SJCRH30 (cell line): ENCODE measurements around the gene RIIAD1. TPM values are rescaled to one million over a fixed set of nuclear protein-coding genes. Genes with fewer than 3 reads are reported as not detected.
A peak's percentile ranks its signal among the peaks of the same experiment; 100 is the strongest.
"Not testable (repeated sequence)": the region's sequence is repeated elsewhere in the genome, so short reads cannot be mapped to it uniquely, and the experiment has no call there.

Source experiments
- DNase-seq, 2 experiments: peaks; one replicate each; pipeline ENCODE4 v3.0.0-alpha.2; 2015 to 2020
- H3K27ac ChIP-seq: fragments of 250-450 bp; sonication (Bioruptor Pico); 2 replicates; pipeline ENCODE4 v1.5.1; 2020; ENCODE audit warnings: mild to moderate bottlenecking, moderate library complexity
- H3K27me3 ChIP-seq: fragments of 250-450 bp; sonication (Bioruptor Pico); 2 replicates; pipeline ENCODE4 v1.5.1; 2020; ENCODE audit warnings: mild to moderate bottlenecking, moderate library complexity
- H3K36me3 ChIP-seq: fragments of 250-450 bp; sonication (Bioruptor Pico); 2 replicates; pipeline ENCODE4 v1.5.1; 2020; ENCODE audit warnings: mild to moderate bottlenecking, moderate library complexity
- H3K4me1 ChIP-seq: fragments of 250-450 bp; sonication (Bioruptor Pico); 2 replicates; pipeline ENCODE4 v1.5.1; 2020; ENCODE audit warnings: mild to moderate bottlenecking, moderate library complexity
- H3K4me3 ChIP-seq: fragments of 250-450 bp; sonication (Bioruptor Pico); 2 replicates; pipeline ENCODE4 v1.5.1; 2020; ENCODE audit warnings: mild to moderate bottlenecking, moderate library complexity
- H3K9me3 ChIP-seq: fragments of 250-450 bp; sonication (Bioruptor Pico); replicated peaks from 2 replicates; pipeline ENCODE4 v1.5.1; 2020; ENCODE audit warnings: mild to moderate bottlenecking, moderate library complexity
- total RNA-seq: library from RNA; depleted of rRNA; stranded (reverse); fragments of >200 nt; shearing (Covaris generic); gene quantifications from 2 replicates; pipeline ENCODE4 v1.2.3, GENCODE V29; 2014; rRNA removed

Gene RIIAD1, protein sequence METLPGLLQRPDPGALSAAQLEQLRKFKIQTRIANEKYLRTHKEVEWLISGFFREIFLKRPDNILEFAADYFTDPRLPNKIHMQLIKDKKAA
- not detected in 2 replicates for total RNA-seq

DNA sequence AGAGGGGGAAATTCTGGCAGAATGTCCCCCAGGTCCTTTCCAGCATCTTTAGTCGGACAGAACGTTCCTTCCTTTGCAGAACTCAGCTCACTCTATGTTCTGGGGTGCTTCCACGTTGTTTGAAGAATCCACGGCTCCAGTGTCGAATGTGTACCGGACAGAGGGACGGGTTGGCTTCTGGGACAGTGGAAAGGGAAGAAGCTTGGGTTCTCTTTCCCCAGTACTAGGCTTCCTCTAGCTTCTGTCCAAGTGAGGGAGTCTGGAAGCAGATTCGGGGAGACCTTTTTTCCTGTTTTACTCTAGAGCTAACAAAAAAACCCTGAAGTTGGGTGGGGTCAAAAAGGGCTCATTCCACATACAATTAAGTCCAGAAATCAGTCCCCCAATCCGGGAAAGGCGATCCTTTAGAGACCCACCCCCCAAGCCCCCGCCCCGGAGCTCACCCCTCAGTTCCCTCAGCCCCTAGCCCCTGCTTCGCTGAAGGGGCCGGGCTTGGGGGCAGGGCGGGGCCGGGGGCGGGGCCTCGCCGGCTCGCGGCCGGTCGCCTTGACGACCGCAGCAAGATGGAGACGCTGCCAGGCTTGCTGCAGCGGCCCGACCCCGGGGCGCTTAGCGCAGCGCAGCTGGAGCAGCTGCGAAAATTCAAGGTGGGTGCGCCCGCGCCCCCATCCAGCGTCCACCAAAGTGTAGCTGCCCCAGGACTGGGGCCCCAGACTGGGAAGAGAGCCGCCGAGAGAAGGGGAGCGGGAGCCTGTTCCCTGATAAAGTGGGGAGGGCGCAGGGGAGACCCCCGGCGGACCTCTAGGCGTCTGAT is at the start of gene RIIAD1:
Gene RIIAD1 (plus strand): TSS at position 549 of the 814 bp plus-strand sequence. CDS start 15 bp downstream, at position 564.
- Histone ChIP-seq H3K27me3 (no peaks in the 10 kb centered on the region), H3K9me3 (no peaks in the 10 kb centered on the region), H3K36me3 (no peaks in the 10 kb centered on the region), H3K4me1 (no peaks in the 10 kb centered on the region), H3K27ac (no peak within 1 kb of the TSS), H3K4me3 (peak within 1 kb of the TSS; percentile 49)
- peak; percentile 35 to 58 for DNase-seq

DNA sequence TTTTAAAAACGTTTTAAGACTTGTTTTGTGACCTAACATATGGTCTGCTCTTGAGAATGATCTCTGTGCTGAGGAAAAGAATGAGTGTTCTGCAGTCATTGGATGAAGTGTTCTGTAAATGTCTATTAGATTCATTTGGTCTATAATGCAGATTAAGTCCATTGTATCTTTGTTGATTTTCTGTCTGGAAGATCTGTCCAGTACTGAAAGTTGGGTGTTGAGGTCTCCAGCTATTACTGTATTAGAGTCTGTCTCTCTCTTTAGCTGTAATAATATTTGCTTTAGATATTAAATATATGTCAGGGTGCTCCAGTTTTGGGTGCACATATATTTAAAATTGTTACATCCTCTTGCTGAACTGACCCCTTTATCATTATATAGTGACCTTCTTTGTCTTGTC is 47.9 kb upstream of the RIIAD1 start:
- Histone ChIP-seq H3K4me3 (no peak overlapping the region), H3K4me1 (no peaks in the 10 kb centered on the region), H3K9me3 (no peaks in the 10 kb centered on the region), H3K36me3 (peaks cover 7% of the 10 kb centered on the region; the same call in 1 of the 2 replicates), H3K27ac (no peak overlapping the region), H3K27me3 (no peaks in the 10 kb centered on the region)
- DNase-seq = no peak

DNA sequence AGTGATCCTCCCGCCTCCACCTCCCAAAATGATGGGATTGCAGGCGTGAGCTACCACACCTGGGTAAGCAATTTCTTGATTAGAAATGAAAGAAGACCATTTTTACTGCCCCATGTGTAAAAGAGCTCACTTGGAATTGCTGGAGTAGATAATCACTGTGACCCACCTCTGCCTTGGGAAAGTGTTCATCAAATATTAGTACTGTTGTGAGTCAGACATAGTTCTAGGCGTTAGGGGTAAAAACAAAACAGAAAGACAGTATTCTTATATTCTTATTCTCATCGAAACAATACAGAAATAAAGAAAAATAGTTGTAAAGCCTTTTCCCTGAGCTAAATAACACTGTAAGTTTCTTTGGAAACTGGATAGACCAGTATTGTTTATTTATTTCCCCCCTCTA is 40.9 kb upstream of the RIIAD1 start:
- H3K36me3 ChIP-seq = peaks cover 7% of the 10 kb centered on the region
- DNase-seq = no peak
- H3K27ac ChIP-seq = peak overlapping the region; percentile 23; the same call in 1 of the 2 replicates
- H3K4me1 ChIP-seq = peaks cover 5% of the 10 kb centered on the region
- no peaks in the 10 kb centered on the region for H3K9me3 ChIP-seq
- H3K27me3 ChIP-seq = no peaks in the 10 kb centered on the region
- no peak overlapping the region for H3K4me3 ChIP-seq

DNA sequence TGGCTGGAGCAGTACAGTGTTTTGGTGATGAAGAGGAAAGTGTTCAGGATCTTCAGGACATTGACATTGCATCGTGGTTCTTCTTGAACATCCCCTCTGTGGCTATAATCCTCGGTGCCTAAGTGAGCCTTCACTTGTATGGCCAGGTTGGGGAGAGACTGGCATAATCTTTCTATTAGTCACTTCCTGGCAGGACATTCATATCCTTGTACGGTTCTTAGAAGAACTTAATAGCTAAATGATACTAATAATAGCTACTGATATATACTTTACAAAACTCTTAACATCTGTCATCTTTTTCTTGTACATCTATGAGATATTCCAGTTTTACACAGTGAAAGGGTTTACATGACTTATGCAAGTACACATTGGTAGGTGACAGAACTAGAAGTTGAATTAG is 40.5 kb upstream of the RIIAD1 start:
- DNase-seq = peak in 1 of 2 experiments; percentile 21
- Histone ChIP-seq H3K27ac (peak overlapping the region; percentile 23; the same call in 1 of the 2 replicates), H3K9me3 (no peaks in the 10 kb centered on the region), H3K36me3 (peaks cover 7% of the 10 kb centered on the region), H3K27me3 (no peaks in the 10 kb centered on the region), H3K4me1 (peaks cover 5% of the 10 kb centered on the region), H3K4me3 (no peak overlapping the region)

DNA sequence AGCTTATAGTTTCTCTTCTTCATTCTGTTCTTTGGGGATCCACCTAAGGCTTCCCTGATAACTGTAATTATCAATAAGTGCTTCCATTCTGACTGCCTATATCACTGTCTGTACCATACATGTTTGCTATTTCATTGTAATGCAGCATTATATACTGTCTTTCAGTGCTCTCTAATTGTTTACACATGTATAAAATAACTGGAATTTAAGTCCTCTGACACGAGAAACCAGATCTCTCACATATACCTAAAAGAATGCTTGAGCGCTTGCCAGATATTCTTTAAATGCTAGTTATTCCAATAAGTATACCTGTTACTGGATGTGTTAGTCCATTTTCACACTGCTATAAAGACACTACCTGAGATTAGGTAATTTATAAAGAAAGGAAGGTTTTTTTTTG is 39.4 kb upstream of the RIIAD1 start:
- Histone ChIP-seq H3K27ac (no peak overlapping the region), H3K27me3 (no peaks in the 10 kb centered on the region), H3K4me1 (peaks cover 5% of the 10 kb centered on the region), H3K4me3 (no peak overlapping the region), H3K9me3 (no peaks in the 10 kb centered on the region), H3K36me3 (peaks cover 7% of the 10 kb centered on the region)
- DNase-seq = no peak

DNA sequence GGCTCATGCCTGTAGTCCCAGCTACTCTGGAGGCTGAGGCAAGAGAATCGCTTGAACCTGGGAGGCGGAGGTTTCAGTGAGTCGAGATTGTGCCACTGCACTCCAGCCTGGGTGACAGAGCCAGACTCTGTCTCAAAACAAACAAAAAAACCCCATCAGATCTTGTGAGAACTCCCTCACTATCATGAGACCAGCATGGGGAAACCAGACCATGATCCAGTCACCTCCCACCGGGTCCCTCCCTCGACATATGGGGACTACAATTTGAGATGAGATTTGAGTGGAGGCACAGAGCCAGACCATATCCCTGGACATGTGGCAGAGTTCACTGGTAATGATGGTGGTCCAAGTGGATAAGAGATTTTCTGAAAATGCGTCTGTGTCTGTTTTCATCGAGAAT is 38.4 kb upstream of the RIIAD1 start:
- not testable (repeated sequence) for H3K4me3 ChIP-seq, H3K9me3 ChIP-seq, H3K4me1 ChIP-seq, H3K27ac ChIP-seq, H3K27me3 ChIP-seq, DNase-seq, H3K36me3 ChIP-seq

DNA sequence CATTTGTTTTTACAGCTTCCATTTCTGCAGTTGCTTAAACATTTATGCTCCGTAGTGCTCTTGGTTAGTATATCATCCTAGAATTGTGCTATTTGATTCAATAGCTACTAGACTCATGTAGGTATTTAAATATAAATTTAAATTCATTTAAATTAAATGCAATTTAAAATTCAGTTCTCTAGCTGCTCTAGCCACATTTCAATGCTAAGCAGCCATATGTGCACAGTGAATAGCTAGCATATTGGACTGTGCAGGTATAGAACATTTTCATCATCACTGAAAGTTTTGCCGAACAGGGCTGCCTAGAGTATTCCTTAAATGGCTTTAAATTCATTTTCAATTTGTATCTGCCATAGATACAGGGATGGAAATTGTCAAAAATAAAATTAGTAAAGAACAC is 37.2 kb upstream of the RIIAD1 start:
- H3K4me1 ChIP-seq = peaks cover 5% of the 10 kb centered on the region
- no peak overlapping the region for H3K27ac ChIP-seq
- H3K9me3 ChIP-seq = no peaks in the 10 kb centered on the region
- H3K27me3 ChIP-seq = no peaks in the 10 kb centered on the region
- DNase-seq = no peak
- H3K4me3 ChIP-seq = no peak overlapping the region
- H3K36me3 ChIP-seq = peaks cover 7% of the 10 kb centered on the region

DNA sequence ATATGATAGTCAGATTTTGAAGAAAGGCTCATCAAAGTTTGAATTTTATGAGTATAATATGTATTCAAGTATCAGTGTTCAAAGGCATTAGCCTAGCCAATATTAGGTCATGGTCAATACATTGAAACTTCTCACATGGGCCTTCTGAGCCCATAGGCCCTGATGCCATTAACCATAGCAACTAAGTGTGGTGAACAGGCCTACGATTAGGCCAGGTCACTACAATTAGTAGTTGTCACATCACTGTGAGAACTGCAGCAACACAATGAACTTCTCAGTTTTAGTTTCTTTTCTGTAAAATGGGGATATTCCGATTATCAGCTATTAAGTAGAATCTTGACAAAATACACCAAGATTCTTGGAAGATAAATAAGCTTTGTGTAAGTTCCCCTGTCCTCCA is 34.8 kb upstream of the RIIAD1 start:
- Histone ChIP-seq H3K4me3 (no peak overlapping the region), H3K36me3 (peaks cover 5% of the 10 kb centered on the region), H3K27ac (no peak overlapping the region), H3K4me1 (no peaks in the 10 kb centered on the region), H3K27me3 (no peaks in the 10 kb centered on the region), H3K9me3 (no peaks in the 10 kb centered on the region)
- no peak for DNase-seq

DNA sequence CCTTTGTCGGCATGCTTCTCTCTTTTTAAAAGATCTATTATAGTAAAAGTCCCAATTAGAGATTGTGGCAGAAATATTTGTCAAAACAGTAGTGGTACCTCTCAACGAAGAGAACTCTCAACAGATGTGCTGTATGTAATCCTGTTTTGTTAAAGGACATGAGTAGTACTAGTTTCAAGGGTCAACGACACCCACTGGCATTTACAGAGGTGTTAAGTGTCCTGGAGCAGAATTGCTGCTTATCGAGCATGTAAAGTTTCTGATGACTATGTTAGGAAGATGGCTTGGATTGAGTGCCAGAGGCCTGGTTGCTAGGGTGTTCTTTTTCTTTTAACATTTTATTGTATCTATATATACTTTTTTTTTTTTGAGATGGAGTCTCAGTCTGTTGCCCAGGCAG is 31.8 kb upstream of the RIIAD1 start:
- Histone ChIP-seq H3K27ac (no peak overlapping the region), H3K9me3 (no peaks in the 10 kb centered on the region), H3K36me3 (peaks cover 3% of the 10 kb centered on the region; the same call in 1 of the 2 replicates), H3K4me1 (no peaks in the 10 kb centered on the region), H3K4me3 (no peak overlapping the region), H3K27me3 (no peaks in the 10 kb centered on the region)
- no peak for DNase-seq

DNA sequence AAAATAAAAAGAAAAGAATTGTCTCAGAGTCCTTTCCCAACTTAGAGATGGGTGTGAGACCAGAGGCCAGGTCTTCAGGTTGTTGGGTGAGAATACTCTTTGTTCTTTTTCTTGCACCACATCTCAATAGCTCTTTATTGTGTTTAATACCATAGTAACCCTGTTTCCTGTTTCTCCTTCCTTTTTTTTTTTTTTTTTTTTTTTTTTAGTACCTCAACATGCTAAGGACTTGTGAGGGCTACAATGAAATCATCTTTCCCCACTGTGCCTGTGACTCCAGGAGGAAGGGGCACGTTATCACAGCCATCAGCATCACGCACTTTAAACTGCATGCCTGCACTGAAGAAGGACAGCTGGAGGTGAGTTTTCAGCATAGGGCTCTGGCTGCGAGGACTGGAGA is 29.1 kb upstream of the RIIAD1 start:
- H3K4me3 ChIP-seq = no peak overlapping the region
- no peak for DNase-seq
- no peaks in the 10 kb centered on the region for H3K9me3 ChIP-seq

DNA sequence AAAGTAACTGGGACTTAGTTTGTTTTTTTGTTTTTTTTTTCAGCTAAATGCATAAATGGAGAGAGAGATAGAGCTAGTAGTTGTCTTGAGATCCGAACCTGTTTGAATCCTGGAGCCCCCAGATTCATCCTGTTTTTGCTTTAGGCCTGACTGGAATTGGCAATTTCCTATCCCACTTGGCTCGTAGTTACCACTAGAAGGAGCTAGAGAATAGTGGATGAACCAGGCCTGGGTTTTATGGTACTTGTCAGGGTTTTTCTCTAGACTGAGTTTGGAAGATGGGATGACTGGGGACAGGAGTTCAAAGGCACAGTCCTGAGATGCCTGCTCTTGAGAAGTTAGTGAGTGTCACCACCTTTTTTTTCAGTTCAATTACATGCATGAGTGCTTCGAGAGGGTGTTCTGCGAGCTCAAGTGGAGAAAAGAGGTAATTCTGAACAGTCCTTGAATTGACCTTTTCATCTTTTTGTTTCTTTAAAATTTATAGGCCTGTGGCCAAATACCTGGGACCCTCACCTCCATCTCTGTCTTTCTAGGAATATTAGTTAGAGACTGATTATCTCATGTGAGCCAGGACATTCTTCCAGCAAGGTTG is 28.2 kb upstream of the RIIAD1 start:
- no peaks in the 10 kb centered on the region for H3K27me3 ChIP-seq
- peak in 1 of 2 experiments; percentile 46 for DNase-seq
- no peaks in the 10 kb centered on the region for H3K9me3 ChIP-seq
- H3K4me1 ChIP-seq = no peaks in the 10 kb centered on the region
- peaks cover 3% of the 10 kb centered on the region; the same call in 1 of the 2 replicates for H3K36me3 ChIP-seq
- no peak overlapping the region for H3K4me3 ChIP-seq
- no peak overlapping the region for H3K27ac ChIP-seq

More for the DNA sequence above, 29.1 kb upstream of the RIIAD1 start:
- Histone ChIP-seq H3K27ac (no peak overlapping the region), H3K36me3 (peaks cover 3% of the 10 kb centered on the region; the same call in 1 of the 2 replicates), H3K27me3 (no peaks in the 10 kb centered on the region), H3K4me1 (no peaks in the 10 kb centered on the region)

DNA sequence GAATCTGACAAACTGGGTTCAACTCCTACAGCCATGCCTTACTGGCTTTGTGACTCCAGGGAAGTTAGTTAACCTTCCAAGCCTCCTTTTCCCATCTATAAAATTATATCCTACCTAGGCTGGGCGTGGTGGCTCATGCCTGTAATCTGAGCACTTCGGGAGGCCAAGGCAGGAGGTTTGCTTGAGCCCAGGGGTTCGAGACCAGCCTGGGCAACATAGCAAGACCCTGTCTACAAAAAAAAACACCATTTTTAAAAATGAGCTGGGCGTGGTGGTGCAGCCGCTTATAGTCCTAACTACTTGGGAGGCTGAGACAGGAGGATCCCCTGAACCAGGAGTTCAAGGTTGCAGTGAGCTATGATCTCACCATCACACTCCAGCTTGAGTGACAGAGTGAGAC is 19.8 kb upstream of the RIIAD1 start:
- no peak for DNase-seq
- Histone ChIP-seq H3K27ac (no peak overlapping the region), H3K36me3 (no peaks in the 10 kb centered on the region; the same call in 1 of the 2 replicates), H3K4me1 (no peaks in the 10 kb centered on the region), H3K4me3 (no peak overlapping the region), H3K27me3 (no peaks in the 10 kb centered on the region), H3K9me3 (no peaks in the 10 kb centered on the region)

DNA sequence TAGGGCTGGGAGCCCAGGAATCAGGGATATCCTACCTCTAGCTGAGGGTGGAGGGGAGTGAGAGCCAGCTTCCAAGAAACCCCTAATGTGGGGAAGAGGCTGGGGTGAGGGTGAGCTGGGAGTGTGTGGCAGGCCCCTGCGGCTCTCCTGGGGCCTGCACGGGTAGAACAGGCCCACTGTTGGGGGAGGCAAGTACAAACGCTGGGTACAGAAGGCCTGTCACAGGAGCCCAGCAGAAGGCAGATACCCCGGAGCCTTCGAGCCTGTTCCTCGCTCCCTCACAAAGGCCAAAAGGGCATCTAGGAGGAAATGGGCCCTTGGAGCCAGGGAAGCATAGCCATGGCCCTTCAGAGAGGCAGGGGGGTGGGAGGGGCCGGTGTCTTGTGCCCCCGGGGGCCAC is 18.4 kb upstream of the RIIAD1 start:
- no peak for DNase-seq
- no peaks in the 10 kb centered on the region for H3K4me1 ChIP-seq
- H3K27ac ChIP-seq = no peak overlapping the region
- H3K36me3 ChIP-seq = no peaks in the 10 kb centered on the region; the same call in 1 of the 2 replicates
- no peak overlapping the region for H3K4me3 ChIP-seq
- H3K27me3 ChIP-seq = no peaks in the 10 kb centered on the region
- H3K9me3 ChIP-seq = no peaks in the 10 kb centered on the region

DNA sequence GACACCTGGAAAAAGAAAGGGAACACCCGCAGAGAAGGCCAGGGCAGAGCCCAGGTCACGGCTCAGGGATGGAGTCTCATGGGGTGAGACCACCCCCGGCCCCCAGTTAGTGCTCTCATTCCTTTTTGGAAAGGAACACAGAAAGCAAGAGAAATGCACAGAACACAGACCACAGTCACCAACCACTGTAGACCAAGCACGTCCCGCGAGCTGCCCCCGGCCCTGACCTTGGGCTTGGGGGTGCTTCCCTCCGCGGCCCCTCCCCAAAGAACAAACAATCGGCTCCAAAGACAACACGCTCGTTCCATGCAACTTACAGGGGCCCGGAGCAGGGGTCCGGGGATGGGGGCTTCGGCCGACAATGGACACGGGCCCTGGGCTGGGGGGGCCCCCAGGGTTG is 17.5 kb upstream of the RIIAD1 start:
- Histone ChIP-seq H3K27ac (no peak overlapping the region), H3K9me3 (no peaks in the 10 kb centered on the region), H3K4me3 (no peak overlapping the region), H3K4me1 (no peaks in the 10 kb centered on the region), H3K27me3 (no peaks in the 10 kb centered on the region), H3K36me3 (no peaks in the 10 kb centered on the region; the same call in 1 of the 2 replicates)
- no peak for DNase-seq

DNA sequence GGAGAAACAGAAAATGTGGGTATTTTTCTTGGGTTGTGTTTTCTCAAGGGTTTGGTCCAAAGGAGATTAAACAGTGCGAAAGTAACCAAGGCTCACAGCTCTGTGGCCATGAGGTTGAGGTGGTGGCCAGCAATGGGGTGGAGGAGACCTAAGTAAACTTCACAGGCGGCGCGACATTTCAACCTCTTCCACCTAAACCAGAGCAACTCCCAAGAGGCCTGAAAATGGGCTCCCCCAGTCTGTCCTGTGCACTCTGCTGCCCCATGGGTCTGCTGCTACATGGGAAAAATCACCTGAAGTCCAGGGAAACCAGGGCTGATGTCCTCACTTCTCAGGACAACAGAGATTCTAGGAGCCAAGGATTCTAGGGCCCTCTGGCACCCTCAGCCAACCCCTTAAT is 17.1 kb upstream of the RIIAD1 start:
- H3K27me3 ChIP-seq = no peaks in the 10 kb centered on the region
- H3K27ac ChIP-seq = no peak overlapping the region
- H3K36me3 ChIP-seq = no peaks in the 10 kb centered on the region; the same call in 1 of the 2 replicates
- H3K4me3 ChIP-seq = no peak overlapping the region
- no peaks in the 10 kb centered on the region for H3K4me1 ChIP-seq
- no peak for DNase-seq
- no peaks in the 10 kb centered on the region for H3K9me3 ChIP-seq
